ENCODE data around the gene GNG7. TPM values are rescaled to one million over a fixed set of nuclear protein-coding genes. Genes with fewer than 3 reads are reported as not detected.
"Not testable (repeated sequence)": the region's sequence is repeated elsewhere in the genome, so short reads cannot be mapped to it uniquely, and the experiment has no call there.

Gene GNG7
- polyA plus RNA-seq, 1 experiment = 0.57 TPM

- ChIA-PET POLR2A (interaction anchor here (0.5 to 0.7 kb wide), 3 partner anchors 53 to 531 kb away, joined by 3 to 5 read pairs (median 3); partner anchors contain the start of gene GADD45B), CTCF (no interaction called here)
- no peak for DNase-seq (ENCODE audit: low read depth, low spot score)
These were observed 52.0 kb downstream of the GNG7 start for GRCh38 chr19:2650515-2650914.

GRCh38 chr19:2648528-2648937 is 54.0 kb downstream of the GNG7 start:
- peak; percentile 44 for DNase-seq (ENCODE audit: low read depth, low spot score)
- TF ChIP-seq CTCF (IDR thresholded peaks at IDR 0.05; ENCODE audit: low read depth, low read length) = peak; percentile 79
- Histone ChIP-seq H3K9me3 (ENCODE audit: control insufficient read depth, insufficient read depth, low read length) (peaks cover 7% of the 10 kb centered on the region), H3K4me3 (ENCODE audit: low read depth, low read length) (no peak overlapping the region), H3K27me3 (ENCODE audit: control insufficient read depth, insufficient read depth, low read length) (peaks cover 30% of the 10 kb centered on the region), H3K27ac (ENCODE audit: low read depth, low read length) (no peak overlapping the region)
- ChIA-PET CTCF (interaction anchor here (0.6 to 2.7 kb wide), 20 partner anchors 9 to 302 kb away, joined by 3 to 76 read pairs (median 4); partner anchors contain the start of gene THOP1), POLR2A (interaction anchor here (0.6 to 1.1 kb wide), 4 partner anchors 8 to 322 kb away, joined by 3 to 5 read pairs (median 3); no protein-coding TSS in a partner anchor)

More at GRCh38 chr19:2650515-2650914, 52.0 kb downstream of the GNG7 start:
- Histone ChIP-seq H3K27me3 (ENCODE audit: control insufficient read depth, insufficient read depth, low read length) (peaks cover 39% of the 10 kb centered on the region), H3K4me3 (ENCODE audit: low read depth, low read length) (no peak overlapping the region), H3K9me3 (ENCODE audit: control insufficient read depth, insufficient read depth, low read length) (peaks cover 7% of the 10 kb centered on the region), H3K27ac (ENCODE audit: low read depth, low read length) (no peak overlapping the region)
- no peak for TF ChIP-seq CTCF (IDR thresholded peaks at IDR 0.05; ENCODE audit: low read depth, low read length)

- CTCF ChIA-PET = interaction anchor here (0.6 to 2.7 kb wide), 19 partner anchors 10 to 303 kb away, joined by 3 to 76 read pairs (median 3); partner anchors contain the start of gene THOP1
- DNase-seq (ENCODE audit: low read depth, low spot score) = no peak
- Histone ChIP-seq H3K9me3 (ENCODE audit: control insufficient read depth, insufficient read depth, low read length) (peaks cover 7% of the 10 kb centered on the region), H3K4me3 (ENCODE audit: low read depth, low read length) (no peak overlapping the region), H3K27ac (ENCODE audit: low read depth, low read length) (no peak overlapping the region), H3K27me3 (ENCODE audit: control insufficient read depth, insufficient read depth, low read length) (peaks cover 25% of the 10 kb centered on the region)
- POLR2A ChIA-PET = interaction anchor here (0.6 to 1.1 kb wide), 4 partner anchors 8 to 323 kb away, joined by 3 to 5 read pairs (median 3); no protein-coding TSS in a partner anchor
- no peak for TF ChIP-seq CTCF (IDR thresholded peaks at IDR 0.05; ENCODE audit: low read depth, low read length)
These were observed 54.4 kb downstream of the GNG7 start for GRCh38 chr19:2648099-2648498.

GRCh38 chr19:2646866-2647535 is 55.5 kb downstream of the GNG7 start:
- CTCF ChIA-PET = interaction anchor here (2.7 kb wide), 1 partner anchor 101 kb away, joined by 76 read pairs; no protein-coding TSS in a partner anchor
- H3K9me3 ChIP-seq (ENCODE audit: control insufficient read depth, insufficient read depth, low read length) = peaks cover 7% of the 10 kb centered on the region
- no peak overlapping the region for H3K4me3 ChIP-seq (ENCODE audit: low read depth, low read length)
- DNase-seq (ENCODE audit: low read depth, low spot score) = no peak
- H3K27ac ChIP-seq (ENCODE audit: low read depth, low read length) = no peak overlapping the region
- H3K27me3 ChIP-seq (ENCODE audit: control insufficient read depth, insufficient read depth, low read length) = peaks cover 21% of the 10 kb centered on the region
- TF ChIP-seq CTCF (IDR thresholded peaks at IDR 0.05; ENCODE audit: low read depth, low read length) = no peak
- POLR2A ChIA-PET = interaction anchor here (0.6 kb wide), 1 partner anchor 279 kb away, joined by 8 read pairs; no protein-coding TSS in a partner anchor

GRCh38 chr19:2645826-2646225 is 56.7 kb downstream of the GNG7 start:
- Histone ChIP-seq H3K9me3 (ENCODE audit: control insufficient read depth, insufficient read depth, low read length) (peaks cover 7% of the 10 kb centered on the region), H3K4me3 (ENCODE audit: low read depth, low read length) (no peak overlapping the region), H3K27me3 (ENCODE audit: control insufficient read depth, insufficient read depth, low read length) (peaks cover 25% of the 10 kb centered on the region), H3K27ac (ENCODE audit: low read depth, low read length) (no peak overlapping the region)
- DNase-seq (ENCODE audit: low read depth, low spot score) = no peak
- POLR2A ChIA-PET = no interaction called here
- CTCF ChIA-PET = interaction anchor here (1.6 kb wide), 1 partner anchor 10 kb away, joined by 5 read pairs; no protein-coding TSS in a partner anchor
- no peak for TF ChIP-seq CTCF (IDR thresholded peaks at IDR 0.05; ENCODE audit: low read depth, low read length)

GRCh38 chr19:2643123-2643737 is 59.3 kb downstream of the GNG7 start:
- H3K27ac ChIP-seq (ENCODE audit: low read depth, low read length); DNase-seq (ENCODE audit: low read depth, low spot score); POLR2A ChIA-PET; CTCF ChIA-PET; H3K4me3 ChIP-seq (ENCODE audit: low read depth, low read length); H3K9me3 ChIP-seq (ENCODE audit: control insufficient read depth, insufficient read depth, low read length): not testable (repeated sequence)
- H3K27me3 ChIP-seq (ENCODE audit: control insufficient read depth, insufficient read depth, low read length) = peaks cover 21% of the 10 kb centered on the region
